Ovary (tissue), 9 donors: Measurements from ENCODE around the gene ITSN1. TPM values are rescaled to one million over a fixed set of nuclear protein-coding genes. Genes with fewer than 3 reads are reported as not detected.

ENCODE experiments used
- DNase-seq, 5 donors: peaks; one replicate each; pipeline ENCODE4 v3.0.0-alpha.2; 2019 to 2020
- H3K27ac ChIP-seq, 2 donors: fragments of 200-600 bp; one replicate each; pipeline versions ENCODE4 v1.5.1 to v1.8.0; 2019 to 2022
- H3K27me3 ChIP-seq: fragments of 200-600 bp; one replicate; pipeline ENCODE4 v1.8.0; 2022
- H3K36me3 ChIP-seq: fragments of 200-600 bp; sonication (generic); one replicate; pipeline ENCODE4 v1.5.1; 2019
- H3K4me1 ChIP-seq: one replicate; pipeline ENCODE4 v1.8.1; 2013; ENCODE audit warnings: mild to moderate bottlenecking, moderate library complexity; ENCODE audit not compliant: insufficient read depth
- H3K4me3 ChIP-seq: fragments of 200-600 bp; sonication (generic); one replicate; pipeline ENCODE4 v1.5.1; 2017
- H3K9me3 ChIP-seq, 2 donors: fragments of 200-600 bp in 1 of 2; sonication (generic) in 1 of 2; one replicate each; pipeline versions ENCODE4 v1.5.1 to v1.8.1; 2013 to 2019; ENCODE audit warnings: mild to moderate bottlenecking in 1 of 2, moderate library complexity in 1 of 2
- CTCF ChIP-seq, 3 donors: fragments of 450-650 bp in 2 of 3; fragments of 200-600 bp in 1 of 3; IDR thresholded peaks; one replicate each; pipeline versions ENCODE4 v1.5.1 to v1.8.0; 2016 to 2022; ENCODE audit warnings: antibody characterized with exemption in 3 of 3, mild to moderate bottlenecking in 1 of 3
- EP300 ChIP-seq: sonication (generic); formaldehyde crosslinking; IDR thresholded peaks from one replicate; pipeline ENCODE4 v1.6.1; 2017; ENCODE audit warnings: antibody characterized with exemption
- POLR2A ChIP-seq: fragments of 450-650 bp; IDR thresholded peaks from one replicate; pipeline ENCODE4 v1.6.1; 2017; ENCODE audit warnings: antibody characterized with exemption, mild to moderate bottlenecking, moderate library complexity
- WGBS, 3 donors: extraction: QIAGEN DNeasy Blood & Tissue Kit in 1 of 3; methylation state at CpG; one replicate each; pipeline versions ENCODE4 v1.1.5 to v1.1.7; 2013 to 2017; 5-methylcytosine and 5-hydroxymethylcytosine counted together
- intact Hi-C, 4 donors: fragments of 100-400 bp; cut with DNase I; formaldehyde crosslinking; loops; one replicate each; pipeline versions ENCODE4 v1.11.0 to v1.15.1; 2022 to 2023
- polyA plus RNA-seq, 2 donors: library from polyadenylated mRNA; stranded (reverse); fragments of 200-250 nt in 1 of 2; fragments of 350-450 nt in 1 of 2; fragmentation: Illumina TruSeq in 1 of 2; extraction: RNeasy Lipid Tissue Mini Kit (QIAGEN cat#74804) in 1 of 2; gene quantifications; one replicate each; pipeline ENCODE4 v1.2.3, GENCODE V29; 2013 to 2014
- total RNA-seq, 7 donors: library from RNA; depleted of rRNA in 2 of 7; stranded (reverse); fragments of >200 nt in 2 of 7; fragmentation: NEBNext Ultra II Directional in 3 of 7; extraction: Animal tissue kit (Norgen Biotek cat#: 25700) in 3 of 7; gene quantifications; one replicate each; pipeline versions ENCODE4 v1.1.0 to v1.2.4, GENCODE V29; 2016 to 2023
- donor health status: DM: no; HTN: no; CAD: no; lungs with moderate emphysema.
- donor health status: DM: no; HTN: no; CAD: no.
- donor health status: Bipolar disorder and iron deficiency.
- donor health status: DM: yes; HTN: yes; CAD: no.
- donor health status: DM: no; HTN: no; CAD: no.
- donor health status: DM: yes; HTN: yes; CAD: no.

Gene ITSN1
- total and polyA plus RNA-seq, 9 donors, result 22.6 to 61.3 (median 36.4) TPM

DNA sequence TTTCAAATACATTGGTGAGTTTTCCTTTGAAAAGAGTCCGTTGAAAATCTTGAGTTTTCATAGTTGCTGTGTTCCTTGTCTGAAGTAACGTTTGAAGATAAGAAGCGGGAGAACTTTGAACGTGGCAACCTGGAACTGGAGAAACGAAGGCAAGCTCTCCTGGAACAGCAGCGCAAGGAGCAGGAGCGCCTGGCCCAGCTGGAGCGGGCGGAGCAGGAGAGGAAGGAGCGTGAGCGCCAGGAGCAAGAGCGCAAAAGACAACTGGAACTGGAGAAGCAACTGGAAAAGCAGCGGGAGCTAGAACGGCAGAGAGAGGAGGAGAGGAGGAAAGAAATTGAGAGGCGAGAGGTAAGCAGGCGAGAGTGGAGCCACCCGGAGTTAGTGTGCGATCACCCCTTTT, 129.7 kb downstream of the ITSN1 start:
- WGBS, 3 donors, result 94 to 97% (median 95%) methylated on average over 18 of the region's 18 CpGs
- H3K27ac ChIP-seq, result no peak overlapping the region
- no peak for DNase-seq
- H3K4me1 ChIP-seq, result no peaks in the 10 kb centered on the region
- no peak overlapping the region for H3K4me3 ChIP-seq
- no peaks in the 10 kb centered on the region for H3K9me3 ChIP-seq
- H3K36me3 ChIP-seq, result no peaks in the 10 kb centered on the region
- TF ChIP-seq CTCF (IDR thresholded peaks at IDR 0.05) (no peak), POLR2A (no peak), EP300 (no peak)
- intact Hi-C loops, result loop anchor here in 1 of 4 donors (5.0 kb wide), 1 partner anchor 410 kb away; no protein-coding TSS in a partner anchor
- H3K27me3 ChIP-seq, result no peaks in the 10 kb centered on the region

DNA sequence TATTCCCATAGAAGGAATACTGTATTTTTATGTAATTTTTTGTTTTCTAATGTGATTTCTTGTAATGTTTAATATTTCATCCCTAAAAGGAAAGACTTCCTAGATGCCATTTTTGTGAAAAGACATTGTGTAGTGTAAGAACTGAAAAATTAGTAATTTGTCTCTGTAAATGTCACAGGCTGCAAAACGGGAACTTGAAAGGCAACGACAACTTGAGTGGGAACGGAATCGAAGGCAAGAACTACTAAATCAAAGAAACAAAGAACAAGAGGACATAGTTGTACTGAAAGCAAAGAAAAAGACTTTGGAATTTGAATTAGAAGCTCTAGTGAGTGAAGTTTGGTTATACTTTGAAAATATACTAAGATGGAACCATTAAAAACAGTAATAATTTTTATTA, 132.2 kb downstream of the ITSN1 start:
- no peak for TF ChIP-seq EP300
- TF ChIP-seq CTCF (IDR thresholded peaks at IDR 0.05), result no peak
- TF ChIP-seq POLR2A, result no peak
- DNase-seq, result no peak
- Histone ChIP-seq H3K27ac (no peak overlapping the region), H3K9me3 (no peaks in the 10 kb centered on the region), H3K36me3 (no peaks in the 10 kb centered on the region), H3K4me3 (no peak overlapping the region), H3K27me3 (no peaks in the 10 kb centered on the region), H3K4me1 (no peaks in the 10 kb centered on the region)
- intact Hi-C loops, result loop anchor here in 1 of 4 donors (5.0 kb wide), 1 partner anchor 408 kb away; no protein-coding TSS in a partner anchor
- WGBS, 3 donors, result 88 to 93% (median 91%) methylated on average over 4 of the region's 4 CpGs

DNA sequence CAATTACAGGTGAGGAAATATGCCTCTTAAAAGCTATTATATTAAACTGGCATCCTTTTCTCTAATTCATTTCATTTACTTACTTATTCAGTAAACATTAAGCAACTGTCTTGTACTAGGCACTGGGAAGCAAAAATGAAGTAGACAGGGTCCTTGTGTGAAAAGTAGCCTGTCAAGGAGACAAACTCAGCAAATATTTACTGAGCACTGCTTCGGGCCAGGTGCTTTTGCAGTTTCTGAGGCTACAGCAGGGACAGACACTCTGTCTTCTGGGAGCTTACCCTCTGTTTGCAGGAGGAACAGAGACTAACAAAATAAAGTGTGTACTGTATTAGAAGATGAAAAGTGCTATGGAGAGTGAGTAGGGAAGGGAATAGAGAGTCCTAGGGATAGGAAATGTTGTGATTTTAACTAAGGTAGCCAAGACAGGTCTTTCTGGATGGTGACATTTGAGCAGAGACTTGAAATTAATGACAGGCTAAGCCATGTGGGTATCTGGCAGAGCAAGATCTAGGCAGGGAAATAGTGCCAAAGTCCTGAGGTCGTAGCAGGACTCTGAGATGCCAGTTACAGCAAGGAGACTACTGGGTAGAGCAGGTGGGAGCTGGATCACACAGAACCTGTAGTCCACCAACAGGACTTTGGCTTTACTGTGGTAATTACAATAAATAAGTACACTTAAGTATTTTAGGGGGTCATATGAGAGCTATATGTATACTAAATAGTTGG, 133.0 kb downstream of the ITSN1 start:
- no peaks in the 10 kb centered on the region for H3K27me3 ChIP-seq
- no peak for TF ChIP-seq POLR2A
- no peak for TF ChIP-seq CTCF (IDR thresholded peaks at IDR 0.05)
- TF ChIP-seq EP300, result no peak
- H3K4me3 ChIP-seq, result no peak overlapping the region
- no peaks in the 10 kb centered on the region for H3K9me3 ChIP-seq
- intact Hi-C loops, result no loop called here
- no peak overlapping the region for H3K27ac ChIP-seq
- H3K36me3 ChIP-seq, result no peaks in the 10 kb centered on the region
- DNase-seq, result no peak
- no peaks in the 10 kb centered on the region for H3K4me1 ChIP-seq
- 85 to 91% (median 87%) methylated on average over 2 of the region's 2 CpGs for WGBS, 3 donors

GRCh38 chr21:33780631-33781030, 138.3 kb downstream of the ITSN1 start:
- Histone ChIP-seq H3K4me1 (no peaks in the 10 kb centered on the region), H3K36me3 (no peaks in the 10 kb centered on the region), H3K9me3 (no peaks in the 10 kb centered on the region), H3K4me3 (no peak overlapping the region), H3K27me3 (no peaks in the 10 kb centered on the region), H3K27ac (no peak overlapping the region)
- WGBS, 3 donors, result 27 to 36% (median 34%) methylated on average over 2 of the region's 2 CpGs
- intact Hi-C loops, result no loop called here
- DNase-seq, result no peak
- TF ChIP-seq POLR2A, result no peak
- no peak for TF ChIP-seq EP300
- no peak for TF ChIP-seq CTCF (IDR thresholded peaks at IDR 0.05)
